Raji (cell line): ENCODE data around the gene ZNF888.

ENCODE experiments used
- POLR2A ChIP-seq: IDR thresholded peaks from 2 replicates; pipeline ENCODE4 v1.6.1; 2011; ENCODE audit warnings: low read depth, low read length, control low read depth; ENCODE audit not compliant: insufficient read depth

Gene ZNF888

DNA sequence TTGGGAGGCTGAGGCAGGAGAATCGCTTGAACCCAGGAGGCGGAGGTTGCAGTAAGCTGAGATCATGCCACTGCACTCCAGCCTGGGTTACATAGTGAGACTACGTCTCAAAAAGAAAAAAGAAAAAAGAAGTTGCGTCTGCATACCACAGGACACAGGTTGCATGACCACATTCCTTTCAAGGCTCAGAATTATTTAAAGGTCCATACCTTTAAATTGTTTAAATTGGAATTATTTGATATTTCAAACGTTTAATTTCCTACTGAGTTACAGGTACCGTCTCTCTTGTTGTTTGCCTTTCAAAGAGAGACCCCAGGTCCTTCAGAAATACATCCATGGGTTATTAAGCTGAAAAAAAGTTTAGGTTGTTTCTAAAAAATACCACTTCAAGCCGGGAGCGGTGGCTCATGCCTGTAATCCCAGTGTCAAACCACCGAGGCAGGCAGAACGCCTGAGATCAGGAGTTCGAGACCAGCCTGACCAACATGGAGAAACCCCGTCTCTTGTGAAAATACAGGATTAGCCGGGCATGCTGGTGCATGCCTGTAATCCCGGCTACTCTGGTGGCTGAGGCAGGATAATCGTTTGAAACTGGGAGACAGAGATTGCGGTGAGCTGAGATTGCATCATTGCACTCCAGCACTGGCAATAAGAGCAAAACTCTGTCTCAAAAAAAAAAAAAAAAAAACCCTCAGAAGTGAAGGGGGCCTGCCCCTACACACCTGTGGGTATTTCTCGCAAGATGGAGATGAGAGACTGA is 20.8 kb upstream of the ZNF888 start:
- TF ChIP-seq POLR2A = no peak

DNA sequence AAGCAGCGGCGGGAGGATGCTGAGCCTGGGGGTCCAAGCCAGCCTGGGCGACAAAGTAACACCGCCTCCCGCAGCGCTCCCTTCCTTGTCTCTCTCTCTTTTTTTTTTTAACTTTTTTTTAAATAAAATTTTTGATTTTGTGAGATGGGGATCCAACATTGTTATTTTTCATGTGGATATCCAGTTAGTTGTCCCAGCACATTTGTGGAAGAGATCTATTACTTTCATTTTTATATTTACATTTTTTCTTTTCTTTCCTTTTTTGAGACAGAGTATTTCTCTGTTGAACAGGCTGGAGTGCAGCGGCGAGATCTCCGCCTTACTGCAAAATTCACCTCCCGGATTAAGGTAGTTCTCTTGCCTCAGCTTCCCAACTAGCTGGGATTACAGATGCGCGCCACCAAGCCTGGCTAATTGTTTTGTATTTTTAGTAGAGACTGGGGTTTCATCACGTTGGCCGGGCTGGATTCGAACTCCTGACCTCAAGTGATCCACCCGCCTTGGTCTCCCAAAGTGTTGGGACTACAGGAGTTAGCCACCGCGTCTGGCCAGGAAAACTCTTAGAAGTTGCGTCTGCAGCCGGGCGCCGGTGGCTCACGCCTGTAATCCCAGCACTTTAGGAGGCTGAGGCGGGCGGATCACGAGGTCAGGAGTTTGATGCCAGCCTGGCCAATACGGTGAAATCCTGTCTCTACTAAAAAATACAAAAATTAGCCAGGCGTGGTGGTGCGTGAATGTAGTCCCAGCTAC is 20.1 kb upstream of the ZNF888 start:
- TF ChIP-seq POLR2A = no peak

DNA sequence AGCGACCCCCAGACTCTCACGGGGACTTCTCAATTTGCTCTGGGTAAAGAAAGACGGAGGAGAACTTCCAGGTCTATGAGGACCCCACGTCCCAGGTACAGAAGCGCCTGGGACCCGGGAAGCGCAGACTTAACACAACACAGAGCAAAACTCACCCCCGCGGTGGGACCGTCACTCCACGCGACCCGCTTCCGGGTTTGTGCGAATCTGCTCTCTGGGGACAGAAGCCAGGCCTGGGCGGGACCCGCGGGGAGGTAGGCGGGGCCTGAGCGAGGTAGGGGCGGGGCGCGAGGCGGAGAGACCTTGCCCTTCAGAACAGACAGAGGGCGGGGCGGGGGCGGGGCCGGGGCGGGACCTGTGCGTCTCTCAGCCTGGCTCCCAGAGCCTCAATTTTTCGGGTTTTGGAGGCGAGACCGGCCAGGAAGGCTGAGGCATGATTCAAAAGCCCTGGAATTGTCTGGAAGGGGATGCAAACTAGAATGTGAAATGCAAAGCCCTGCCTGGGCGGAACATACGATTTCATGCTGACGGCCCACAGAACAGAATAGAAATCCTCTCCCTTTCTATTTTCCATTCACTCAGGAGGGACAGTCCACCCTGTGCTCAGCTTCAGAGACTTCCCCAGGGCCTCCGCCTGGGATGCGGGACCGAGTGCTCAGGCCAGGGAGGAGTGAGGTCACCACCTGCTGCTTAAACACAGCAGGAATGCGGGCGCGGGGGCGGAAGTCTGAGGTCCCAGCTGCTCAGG is 19.3 kb upstream of the ZNF888 start:
- TF ChIP-seq POLR2A = peak; percentile 87

DNA sequence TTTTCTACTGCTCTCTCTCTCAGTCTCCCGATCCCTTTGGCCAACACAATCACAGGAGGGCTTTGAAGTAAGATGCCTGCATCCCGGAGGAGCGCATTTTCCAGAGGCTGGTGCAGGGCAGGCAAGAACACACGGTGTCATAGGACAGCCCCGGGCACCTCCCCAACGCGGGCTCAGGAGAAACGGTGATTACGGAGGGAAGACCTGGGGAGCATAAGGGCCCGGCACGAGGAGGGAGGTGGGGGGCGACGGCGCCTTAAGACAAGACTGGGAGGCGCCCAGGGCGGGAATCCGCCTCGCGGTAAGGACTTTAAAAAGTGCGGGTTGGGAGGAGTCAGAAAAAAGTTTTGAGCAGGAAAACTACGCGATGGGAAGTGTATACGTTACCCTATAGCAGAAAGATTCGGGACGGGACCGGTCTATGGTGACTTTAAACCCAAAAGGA is 18.7 kb upstream of the ZNF888 start:
- TF ChIP-seq POLR2A = no peak

DNA sequence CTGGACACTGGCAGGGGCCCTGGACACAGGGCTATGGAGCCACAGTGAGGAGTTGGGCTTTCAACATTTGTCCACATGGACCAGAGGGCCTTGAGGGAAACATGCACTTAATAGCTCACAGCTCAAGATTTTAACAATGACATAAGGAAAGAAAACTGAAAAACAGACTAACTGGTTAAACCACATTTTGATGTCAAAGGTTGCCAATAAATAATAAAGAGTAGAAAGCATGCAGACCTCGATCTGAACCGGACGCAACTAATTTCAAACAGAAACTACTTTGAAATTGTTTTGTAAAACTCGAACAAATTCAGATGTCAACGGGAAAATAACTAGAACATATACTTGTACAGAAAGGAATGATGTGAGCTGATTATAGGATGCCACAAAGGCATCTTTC is 15.5 kb upstream of the ZNF888 start:
- TF ChIP-seq POLR2A = no peak

DNA sequence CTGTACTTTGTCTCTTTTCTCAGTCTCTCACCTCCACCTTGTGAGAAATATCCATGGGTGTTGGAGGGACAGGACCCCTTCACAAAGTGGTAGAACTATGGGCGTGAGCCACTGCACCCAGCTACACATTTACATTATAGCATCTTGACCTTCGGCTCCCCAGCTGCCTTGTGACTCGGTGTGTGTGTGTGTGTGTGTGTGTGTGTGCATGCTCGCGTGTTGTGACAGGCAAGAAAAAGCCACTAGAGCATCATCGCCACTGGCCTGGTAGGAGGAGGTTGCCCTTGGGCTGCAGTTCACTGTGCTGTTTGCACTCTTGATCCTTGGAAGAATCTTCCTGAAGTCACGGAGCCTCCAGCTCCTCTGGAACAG is 13.7 kb upstream of the ZNF888 start:
- TF ChIP-seq POLR2A = no peak

DNA sequence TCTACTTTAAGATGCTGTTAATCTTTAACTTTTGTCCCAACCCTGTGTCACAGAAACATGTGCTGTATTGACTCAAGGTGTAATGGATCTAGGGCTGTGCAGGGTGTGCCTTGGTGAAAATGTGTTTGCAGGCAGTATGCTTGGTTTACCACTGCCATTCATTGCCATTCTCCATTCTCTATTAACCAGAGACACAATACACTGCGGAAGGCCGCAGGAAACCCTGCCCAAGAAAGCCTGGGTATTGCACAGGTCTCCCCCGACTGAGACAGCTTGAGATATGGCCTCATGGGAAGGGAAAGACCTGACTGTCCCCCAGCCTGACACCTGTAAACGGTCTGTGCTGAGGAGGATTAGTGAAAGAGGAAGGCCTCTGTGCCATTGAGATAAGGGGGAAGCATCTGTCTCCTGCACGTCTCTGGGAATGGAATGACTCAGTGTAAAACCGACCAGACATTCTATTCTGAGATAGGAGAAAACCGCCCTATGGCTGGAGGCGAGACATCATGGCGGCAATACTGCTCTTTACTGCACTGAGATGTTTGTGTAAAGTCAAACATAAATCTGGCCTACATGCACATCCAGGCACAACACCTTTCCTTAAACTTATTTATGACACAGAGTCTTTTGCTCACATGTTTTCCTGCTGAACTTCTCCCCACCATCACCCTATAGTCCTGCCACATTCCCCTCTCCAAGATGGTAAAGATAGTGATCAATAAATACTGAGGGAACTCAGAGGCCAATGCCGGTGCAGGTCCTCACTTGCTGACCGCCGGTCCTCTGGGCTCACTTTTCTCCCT is 13.1 kb upstream of the ZNF888 start:
- no peak for TF ChIP-seq POLR2A

DNA sequence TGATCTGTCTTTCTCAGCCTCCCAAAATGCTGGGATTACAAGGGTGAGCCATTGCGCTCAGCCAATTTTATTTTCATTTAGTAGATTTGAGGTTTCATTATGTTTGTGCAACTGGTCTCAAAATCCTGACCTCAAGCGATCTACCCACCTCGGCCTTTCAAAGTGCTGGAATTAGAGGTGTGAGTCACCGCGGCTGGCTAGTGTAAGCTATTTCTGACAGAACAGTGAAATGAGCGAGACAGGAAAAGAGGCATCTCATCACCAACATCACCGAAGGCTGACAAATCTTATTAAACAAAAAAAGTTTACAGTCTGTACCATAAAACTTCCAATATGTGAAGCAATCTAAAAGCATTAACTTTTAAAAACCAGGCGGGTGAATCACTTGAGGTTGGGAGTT is 12.2 kb upstream of the ZNF888 start:
- TF ChIP-seq POLR2A = no peak

DNA sequence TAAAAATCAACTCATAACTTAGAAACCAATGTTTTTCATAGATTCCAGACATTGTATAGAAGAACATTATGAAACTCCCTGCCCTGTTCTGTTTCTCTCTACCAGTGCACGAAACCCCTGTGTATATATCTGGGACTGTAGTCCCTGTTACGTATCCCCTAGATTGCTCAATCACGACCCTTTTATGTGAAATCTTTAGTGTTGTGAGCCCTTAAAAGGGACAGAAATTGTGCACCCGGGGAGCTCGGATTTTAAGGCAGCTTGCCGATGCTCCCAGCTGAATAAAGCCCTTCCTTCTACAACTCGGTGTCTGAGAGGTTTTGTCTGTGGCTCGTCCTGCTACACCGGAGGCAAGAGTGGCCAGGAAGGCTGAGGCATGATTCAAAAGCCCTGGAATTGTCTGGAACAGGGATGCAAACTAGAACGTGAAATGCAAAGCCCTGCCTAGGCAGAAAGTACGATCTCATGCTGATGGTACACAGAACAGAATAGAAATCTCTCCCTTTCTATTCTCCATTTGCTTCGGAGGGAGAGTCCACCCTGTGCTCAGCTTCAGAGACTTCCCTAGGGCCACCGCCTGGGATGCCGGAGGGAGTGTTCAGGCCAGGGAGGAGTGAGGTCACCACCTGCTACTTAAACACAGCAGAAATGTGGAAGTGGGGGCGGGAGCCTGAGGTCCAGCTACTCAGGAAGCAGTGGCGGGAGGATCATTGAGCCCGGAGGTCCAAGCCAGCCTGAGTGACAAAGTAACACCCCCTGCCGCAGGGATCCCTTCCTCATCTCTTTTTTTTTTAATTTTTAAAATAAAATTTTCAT is 758 bp upstream of the ZNF888 start:
- no peak for TF ChIP-seq POLR2A

DNA sequence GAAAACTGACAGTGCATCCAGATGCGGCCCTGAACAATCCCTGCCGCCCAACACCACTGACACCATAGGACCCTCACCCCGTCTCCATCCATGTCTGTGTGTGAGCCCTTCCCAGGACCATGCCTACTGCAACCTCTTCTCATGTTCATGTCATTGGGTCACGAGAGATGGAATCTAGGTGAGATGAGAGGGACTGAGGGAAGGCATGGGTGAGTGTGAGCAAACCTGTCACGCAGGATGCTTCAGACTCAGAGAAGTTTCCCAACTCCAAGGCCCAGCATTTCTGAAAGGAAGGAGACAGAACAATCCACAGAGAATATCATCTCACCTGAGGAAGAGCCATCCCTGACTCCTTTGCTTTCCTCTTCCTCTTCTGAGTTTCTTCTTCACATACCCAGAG is 5.7 kb downstream of the ZNF888 start:
- TF ChIP-seq POLR2A = no peak

DNA sequence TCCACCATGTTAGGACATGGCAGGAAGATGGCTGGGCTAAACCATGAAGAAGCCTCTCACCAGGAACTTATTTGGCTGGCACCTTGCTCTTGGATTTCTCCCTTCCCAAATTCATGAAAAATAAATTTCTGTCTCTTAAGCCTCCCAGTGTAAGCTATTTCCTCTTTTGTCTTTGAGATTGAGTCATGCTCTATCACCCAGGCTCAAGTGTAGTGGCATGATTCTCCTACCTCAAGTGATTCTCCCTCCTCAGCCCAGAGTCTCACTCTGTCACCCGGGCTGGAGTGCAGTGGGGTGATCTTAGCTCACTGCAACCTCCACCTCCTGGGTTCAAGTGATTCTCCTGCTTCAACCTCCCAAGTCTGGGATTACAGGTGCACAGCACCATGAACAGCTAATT is 12.6 kb downstream of the ZNF888 start:
- TF ChIP-seq POLR2A = no peak

DNA sequence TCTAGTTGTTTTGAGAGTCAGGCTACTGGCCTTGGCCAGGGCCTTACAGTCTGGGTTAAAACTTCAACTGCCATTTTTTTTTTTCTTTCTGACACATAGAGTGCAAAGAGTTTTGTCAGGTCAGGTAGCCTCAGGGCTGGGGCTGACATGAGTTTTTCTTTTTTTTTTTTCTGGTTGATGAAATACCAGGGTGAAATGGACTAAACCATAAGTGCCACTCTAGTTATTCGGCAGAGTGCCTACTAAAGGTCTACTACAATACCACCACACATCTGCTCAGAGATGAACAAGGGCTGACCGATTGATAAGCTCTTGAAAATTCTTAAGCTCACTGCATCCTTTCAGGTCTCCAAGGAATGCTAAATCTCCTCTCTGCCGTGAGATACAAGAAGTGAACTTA is 21.4 kb downstream of the ZNF888 start:
- no peak for TF ChIP-seq POLR2A

DNA sequence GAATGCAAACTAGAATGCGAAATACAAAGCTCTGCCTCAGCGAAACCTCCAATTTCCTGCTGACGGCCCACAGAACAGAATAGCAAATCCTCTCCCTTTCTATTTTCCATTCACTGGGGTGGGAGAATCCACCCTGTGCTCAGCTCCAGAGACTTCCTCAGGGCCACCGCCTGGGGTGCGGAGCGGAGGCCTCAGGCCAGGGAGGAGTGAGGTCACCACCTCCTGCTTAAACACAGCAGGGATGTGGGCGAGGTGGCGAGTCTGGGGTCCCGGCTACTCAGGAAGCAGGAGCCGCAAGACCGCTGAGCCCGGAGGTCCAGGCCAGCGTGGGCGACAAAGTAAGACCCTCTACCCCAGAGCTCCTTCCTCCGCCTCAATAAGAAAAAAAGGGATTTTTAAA is 25.1 kb downstream of the ZNF888 start:
- TF ChIP-seq POLR2A = no peak
